Ishikawa (cell line): Measurements from ENCODE around the gene CCNK.

ENCODE experiments used
- CEBPB ChIP-seq: IDR thresholded peaks from 2 replicates; pipeline ENCODE4 v1.6.1; 2012
- CREB1 ChIP-seq: IDR thresholded peaks from 2 replicates; pipeline ENCODE4 v1.6.1; 2012; ENCODE audit warnings: low read depth
- EGR1 ChIP-seq: IDR thresholded peaks from 2 replicates; pipeline ENCODE4 v1.6.1; 2012
- EP300 ChIP-seq: IDR thresholded peaks from 2 replicates; pipeline ENCODE4 v1.6.1; 2012; ENCODE audit warnings: borderline replicate concordance
- RAD21 ChIP-seq: IDR thresholded peaks from 2 replicates; pipeline ENCODE4 v1.6.1; 2012; ENCODE audit warnings: low read depth
- TAF1 ChIP-seq: IDR thresholded peaks from 2 replicates; pipeline ENCODE4 v1.6.1; 2012; ENCODE audit warnings: low read depth, mild to moderate bottlenecking
- TCF12 ChIP-seq: IDR thresholded peaks from 2 replicates; pipeline ENCODE4 v1.6.1; 2012; ENCODE audit warnings: low read depth
- ZBTB7A ChIP-seq: IDR thresholded peaks from 2 replicates; pipeline ENCODE4 v1.6.1; 2012; ENCODE audit warnings: low read depth
- TF ChIP-seq, protein P1 (sequence below): IDR thresholded peaks from 2 replicates; pipeline ENCODE4 v1.6.1; 2012
- TF ChIP-seq, protein P2 (sequence below): IDR thresholded peaks from 2 replicates; pipeline ENCODE4 v1.6.1; 2012; ENCODE audit warnings: low read depth, mild to moderate bottlenecking
- TF ChIP-seq, protein P3 (sequence below): IDR thresholded peaks from 2 replicates; pipeline ENCODE4 v1.6.1; 2012

CCNK gene

DNA sequence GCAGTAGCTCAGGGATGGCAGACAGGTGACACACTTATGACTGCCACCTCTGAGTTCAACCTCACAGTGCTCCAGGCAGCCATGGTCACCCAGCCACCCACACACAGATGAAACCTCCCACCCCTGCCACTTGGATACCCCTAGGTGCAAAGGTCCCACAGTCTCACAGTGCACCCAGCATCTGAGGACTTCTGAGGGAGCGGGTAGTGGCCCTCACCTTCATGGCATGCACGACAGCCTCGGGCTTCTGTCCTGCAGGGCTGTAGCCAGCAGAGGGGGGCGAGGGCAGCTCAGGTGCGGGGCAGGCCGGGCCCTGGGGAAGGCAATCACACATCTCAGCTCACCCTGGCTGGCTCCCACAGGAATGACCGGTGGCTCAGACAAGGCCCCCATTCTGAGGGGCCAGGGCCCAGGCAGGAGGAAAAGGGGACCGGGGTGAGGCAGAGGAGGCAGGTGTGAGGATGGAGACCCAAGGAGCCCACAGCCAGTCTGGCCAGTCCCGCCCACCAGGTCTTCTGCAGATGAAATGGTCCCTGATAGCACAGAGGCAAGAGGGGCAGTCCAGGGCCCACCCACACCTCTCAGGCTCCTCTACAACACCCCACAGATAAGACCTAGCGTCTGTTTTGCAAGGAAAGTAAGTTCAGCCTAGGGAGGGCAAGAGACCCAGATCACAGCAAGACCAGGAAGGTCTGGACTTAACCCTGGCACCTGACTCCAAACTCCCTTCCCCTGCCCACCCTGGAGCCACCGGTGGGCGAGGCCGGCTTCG lies 35.8 kb downstream of the CCNK start:
- TF ChIP-seq CEBPB (no peak), EP300 (no peak), ZBTB7A (no peak), RAD21 (no peak)
- TF ChIP-seq, protein P1, sequence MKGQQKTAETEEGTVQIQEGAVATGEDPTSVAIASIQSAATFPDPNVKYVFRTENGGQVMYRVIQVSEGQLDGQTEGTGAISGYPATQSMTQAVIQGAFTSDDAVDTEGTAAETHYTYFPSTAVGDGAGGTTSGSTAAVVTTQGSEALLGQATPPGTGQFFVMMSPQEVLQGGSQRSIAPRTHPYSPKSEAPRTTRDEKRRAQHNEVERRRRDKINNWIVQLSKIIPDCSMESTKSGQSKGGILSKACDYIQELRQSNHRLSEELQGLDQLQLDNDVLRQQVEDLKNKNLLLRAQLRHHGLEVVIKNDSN, result no peak
- TF ChIP-seq, protein P2, sequence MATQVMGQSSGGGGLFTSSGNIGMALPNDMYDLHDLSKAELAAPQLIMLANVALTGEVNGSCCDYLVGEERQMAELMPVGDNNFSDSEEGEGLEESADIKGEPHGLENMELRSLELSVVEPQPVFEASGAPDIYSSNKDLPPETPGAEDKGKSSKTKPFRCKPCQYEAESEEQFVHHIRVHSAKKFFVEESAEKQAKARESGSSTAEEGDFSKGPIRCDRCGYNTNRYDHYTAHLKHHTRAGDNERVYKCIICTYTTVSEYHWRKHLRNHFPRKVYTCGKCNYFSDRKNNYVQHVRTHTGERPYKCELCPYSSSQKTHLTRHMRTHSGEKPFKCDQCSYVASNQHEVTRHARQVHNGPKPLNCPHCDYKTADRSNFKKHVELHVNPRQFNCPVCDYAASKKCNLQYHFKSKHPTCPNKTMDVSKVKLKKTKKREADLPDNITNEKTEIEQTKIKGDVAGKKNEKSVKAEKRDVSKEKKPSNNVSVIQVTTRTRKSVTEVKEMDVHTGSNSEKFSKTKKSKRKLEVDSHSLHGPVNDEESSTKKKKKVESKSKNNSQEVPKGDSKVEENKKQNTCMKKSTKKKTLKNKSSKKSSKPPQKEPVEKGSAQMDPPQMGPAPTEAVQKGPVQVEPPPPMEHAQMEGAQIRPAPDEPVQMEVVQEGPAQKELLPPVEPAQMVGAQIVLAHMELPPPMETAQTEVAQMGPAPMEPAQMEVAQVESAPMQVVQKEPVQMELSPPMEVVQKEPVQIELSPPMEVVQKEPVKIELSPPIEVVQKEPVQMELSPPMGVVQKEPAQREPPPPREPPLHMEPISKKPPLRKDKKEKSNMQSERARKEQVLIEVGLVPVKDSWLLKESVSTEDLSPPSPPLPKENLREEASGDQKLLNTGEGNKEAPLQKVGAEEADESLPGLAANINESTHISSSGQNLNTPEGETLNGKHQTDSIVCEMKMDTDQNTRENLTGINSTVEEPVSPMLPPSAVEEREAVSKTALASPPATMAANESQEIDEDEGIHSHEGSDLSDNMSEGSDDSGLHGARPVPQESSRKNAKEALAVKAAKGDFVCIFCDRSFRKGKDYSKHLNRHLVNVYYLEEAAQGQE, result no peak

DNA sequence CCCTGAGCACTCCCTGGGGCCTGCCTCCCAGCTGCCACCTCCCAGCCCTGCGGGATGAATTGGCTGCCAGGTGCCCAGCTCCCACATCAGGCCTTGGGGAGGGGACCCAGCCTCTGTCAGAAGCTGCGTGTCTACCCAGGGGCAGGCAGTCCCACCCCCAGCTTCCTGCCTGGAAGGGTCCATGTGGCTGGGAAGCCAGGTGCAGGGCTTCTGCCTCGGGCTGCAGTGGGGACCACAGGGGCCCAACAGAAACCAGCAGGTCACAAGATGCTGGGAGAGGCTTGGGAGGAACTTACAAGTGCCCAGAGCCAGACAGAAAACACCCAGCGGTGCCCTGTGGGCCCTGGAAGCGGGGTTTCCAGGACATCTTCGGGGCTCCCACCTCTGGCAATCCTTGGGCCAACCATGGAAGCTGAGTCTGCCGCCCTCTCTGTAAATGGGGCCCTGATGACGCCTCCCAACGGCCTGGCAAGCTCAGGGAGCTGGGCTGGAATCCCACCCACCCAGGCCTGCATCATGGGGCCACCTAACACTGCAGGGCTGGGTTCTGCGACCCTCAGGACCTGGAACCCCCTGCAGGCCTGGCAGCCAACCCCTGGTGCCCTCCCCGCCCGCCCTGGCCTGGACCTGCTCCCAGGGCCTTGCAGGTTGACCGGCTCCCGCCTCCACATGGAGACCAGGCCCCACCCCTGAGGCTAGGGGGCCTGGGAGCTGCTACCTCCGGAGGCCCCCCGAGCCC lies 36.6 kb downstream of the CCNK start:
- no peak for TF ChIP-seq TAF1
- TF ChIP-seq, protein P2, result no peak

DNA sequence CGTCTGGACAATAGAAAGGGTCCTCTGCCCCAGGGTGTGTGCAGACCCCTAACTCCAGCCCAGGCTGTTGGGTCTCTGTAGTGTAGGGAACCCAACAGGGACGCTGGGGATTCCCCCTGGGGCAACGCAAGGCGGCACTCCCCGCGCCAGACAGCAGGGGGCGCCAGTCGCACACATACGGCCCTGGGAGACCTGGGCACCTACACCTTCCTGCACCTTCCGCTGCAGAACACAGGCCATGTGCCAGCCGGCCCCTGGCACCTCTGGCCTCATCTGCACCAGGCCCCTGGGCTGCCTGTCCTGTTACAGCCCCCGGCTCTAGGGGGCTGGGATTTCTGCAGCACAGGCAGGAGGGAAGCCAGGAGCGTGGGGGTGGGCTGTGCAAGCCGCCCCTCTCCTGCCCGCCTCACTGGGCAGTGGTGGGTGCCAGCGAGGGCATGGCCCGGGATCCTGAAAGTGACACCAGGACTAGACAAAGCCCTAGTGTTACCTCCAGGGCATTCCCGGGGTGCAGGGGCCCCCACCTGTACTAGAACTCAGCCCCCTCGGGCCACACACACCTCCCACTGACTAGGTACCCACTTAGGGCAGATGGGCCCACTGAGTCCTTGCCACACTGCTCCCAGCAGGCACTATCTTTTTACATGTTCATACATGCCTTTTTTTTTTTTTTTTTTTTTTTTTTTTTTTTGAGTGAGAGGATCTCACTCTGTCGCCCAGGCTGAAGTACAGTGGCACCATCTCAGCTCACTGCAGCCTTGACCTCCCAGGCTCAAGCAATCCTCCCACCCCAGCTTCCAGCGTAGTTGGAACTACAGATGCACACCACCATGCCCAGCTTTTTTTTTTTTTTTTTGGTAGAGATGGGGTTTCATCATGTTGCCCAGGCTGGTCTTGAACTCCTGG lies 37.5 kb downstream of the CCNK start:
- TF ChIP-seq, protein P3, sequence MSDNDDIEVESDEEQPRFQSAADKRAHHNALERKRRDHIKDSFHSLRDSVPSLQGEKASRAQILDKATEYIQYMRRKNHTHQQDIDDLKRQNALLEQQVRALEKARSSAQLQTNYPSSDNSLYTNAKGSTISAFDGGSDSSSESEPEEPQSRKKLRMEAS, result 0 out of 2 replicates have a peak, but pooled peaks have one; percentile 27
- TF ChIP-seq, protein P2, result no peak
- peak; percentile 99 for TF ChIP-seq RAD21
- TF ChIP-seq, protein P1, result 0 out of 2 replicates have a peak, but pooled peaks have one; percentile 16

DNA sequence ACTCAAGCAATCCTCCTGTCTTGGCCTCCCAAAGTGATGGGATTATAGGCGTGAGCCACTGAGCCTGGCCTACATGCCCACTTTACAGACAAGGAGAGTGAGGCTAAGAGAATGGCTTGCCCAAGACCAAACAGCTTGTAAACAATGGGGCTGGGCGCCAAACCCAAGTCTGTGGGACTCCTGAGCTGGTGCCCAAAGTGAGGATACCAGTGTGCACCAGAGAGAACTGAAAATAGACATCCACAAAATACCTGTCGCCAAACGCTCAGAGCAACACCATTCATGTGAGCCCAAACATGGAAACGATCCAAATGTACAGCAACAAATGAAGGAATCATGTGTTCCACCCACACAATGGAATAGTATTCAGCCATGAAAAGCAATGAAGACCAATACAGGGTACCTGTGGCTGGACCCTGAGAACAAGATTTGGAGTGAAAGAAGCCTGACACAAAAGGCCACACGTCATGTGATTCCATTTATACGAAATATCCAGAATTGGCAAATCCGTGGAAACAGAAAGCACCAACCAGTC lies 38.2 kb downstream of the CCNK start:
- TF ChIP-seq EGR1 (peak; percentile 64; the same call in 1 of the 2 replicates), CREB1 (no peak), CEBPB (no peak)

DNA sequence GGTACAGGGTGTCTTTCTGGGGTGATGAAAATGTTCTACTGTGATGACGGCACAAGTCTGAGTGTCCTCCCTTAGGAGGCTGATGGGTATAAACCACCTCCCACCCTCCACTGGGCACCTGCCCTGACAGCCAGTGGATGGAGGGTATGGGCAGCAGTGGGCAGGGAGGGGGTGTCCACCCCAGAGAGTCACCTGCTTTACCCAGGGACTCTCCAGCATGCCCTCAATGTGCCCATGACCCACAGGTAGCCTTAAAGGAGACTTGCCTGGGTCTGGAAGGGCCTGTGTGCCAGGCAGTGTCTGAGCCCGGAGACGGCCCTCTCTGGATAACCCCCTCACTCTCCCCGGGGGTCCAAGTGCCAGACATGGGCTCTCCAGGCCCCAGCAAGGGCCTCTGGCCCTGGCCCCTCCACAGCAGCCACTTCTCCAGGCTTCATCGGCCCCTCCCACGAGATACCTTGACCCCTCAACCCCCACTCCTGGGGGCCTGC lies 38.8 kb downstream of the CCNK start:
- TF ChIP-seq TCF12 (no peak), TAF1 (no peak)
